ENCODE data around the gene SMYD3.
"Not testable (repeated sequence)": the region's sequence is repeated elsewhere in the genome, so short reads cannot be mapped to it uniquely, and the experiment has no call there.

SMYD3 gene

DNA sequence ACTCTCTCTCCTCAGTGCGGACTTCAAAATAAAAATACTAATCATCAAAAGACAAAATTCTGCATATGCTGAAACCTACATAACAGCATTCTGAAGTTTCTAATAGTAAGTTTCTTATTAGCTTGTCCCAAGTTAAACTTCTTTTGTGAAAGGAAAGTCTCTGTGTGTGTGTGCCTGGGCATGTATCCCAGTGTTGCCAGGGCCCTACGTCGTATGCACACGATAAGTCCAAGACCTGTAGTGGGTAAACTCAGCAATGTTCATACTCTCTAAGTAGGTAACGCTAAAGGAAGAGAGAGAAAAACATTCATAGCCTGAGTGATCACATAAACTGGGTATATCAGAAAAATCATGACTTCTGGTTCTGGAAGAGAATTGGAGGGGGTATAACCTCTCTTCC is 465.7 kb downstream of the SMYD3 start:
- no peak for DNase-seq

DNA sequence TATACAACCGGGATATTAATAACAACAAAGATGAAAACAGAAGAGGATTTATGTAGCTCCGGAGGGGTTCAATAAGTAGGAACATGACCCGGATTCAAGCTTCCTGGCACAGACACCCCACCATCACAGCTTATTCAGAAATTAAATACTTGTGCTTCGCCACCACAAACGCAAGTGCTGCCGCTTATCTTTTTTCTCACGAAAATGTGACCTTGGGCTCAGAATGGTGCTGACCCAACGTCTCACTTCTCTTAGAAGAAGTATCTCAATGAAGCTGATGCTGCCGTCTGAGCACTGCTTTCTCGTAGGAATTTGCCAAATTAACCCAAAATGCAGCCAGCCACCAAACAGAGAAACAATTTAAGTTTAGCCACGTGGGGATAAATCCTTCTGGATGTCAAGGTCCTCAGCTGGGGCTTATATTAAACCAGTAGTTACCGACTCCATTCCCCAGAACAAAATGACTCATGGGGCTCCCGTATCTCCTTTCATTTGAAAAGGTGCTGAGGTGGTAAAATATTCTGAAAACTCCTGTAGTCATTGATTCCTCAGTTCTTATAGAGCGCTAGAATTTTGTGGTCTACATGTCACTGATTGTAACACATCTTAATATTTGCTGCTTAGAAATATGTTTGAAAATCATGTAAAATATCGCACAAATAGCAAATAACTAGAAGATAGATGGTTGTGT is 466.7 kb downstream of the SMYD3 start:
- no peak for DNase-seq

GRCh38 chr1:246039584-246039983 is 467.5 kb downstream of the SMYD3 start:
- no peak for DNase-seq

DNA sequence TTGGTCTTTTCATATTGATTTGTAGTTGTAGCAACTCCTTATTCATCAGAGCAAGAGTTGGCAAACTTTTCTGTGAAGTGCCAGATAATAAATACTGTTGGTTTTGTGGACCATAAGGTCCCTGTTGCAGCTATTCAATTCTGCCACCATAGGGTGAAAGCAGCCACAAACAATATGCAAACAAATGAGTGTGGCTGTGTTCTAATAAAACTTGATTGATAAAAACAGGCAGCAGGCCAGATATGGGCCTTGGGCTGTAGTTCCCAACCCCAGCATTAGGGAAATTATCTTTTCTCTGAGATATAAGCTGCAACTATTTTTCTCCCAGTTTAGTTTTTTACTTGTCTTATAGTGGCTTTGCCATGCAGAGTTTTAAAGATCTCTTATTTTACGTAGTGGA is 469.2 kb downstream of the SMYD3 start:
- no peak for DNase-seq

- DNase-seq, result no peak
These were observed 470.9 kb downstream of the SMYD3 start for GRCh38 chr1:246036175-246036574.

DNA sequence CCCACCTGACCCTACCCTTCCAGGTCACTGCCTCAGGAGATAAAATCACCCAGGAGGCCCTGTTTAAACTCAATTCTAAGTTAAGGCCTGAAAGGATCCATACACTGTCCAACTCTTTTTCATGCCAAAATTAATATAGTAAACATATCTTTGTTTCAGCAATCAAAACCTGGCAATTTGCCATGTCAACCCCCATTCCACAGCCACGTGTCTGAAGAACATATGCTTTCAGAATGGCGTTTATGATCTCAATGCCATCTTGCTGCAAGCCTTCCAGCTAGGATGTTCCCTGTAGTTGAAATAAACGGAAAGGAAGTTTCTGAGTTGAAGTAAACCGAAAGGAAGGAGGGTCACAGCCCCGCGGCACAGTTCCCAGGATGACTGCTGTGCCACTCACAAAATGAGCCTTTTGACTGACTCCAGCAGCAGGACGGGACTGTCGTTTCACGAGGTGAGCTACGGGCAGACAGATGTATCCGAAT is 472.0 kb downstream of the SMYD3 start:
- DNase-seq, result no peak

DNA sequence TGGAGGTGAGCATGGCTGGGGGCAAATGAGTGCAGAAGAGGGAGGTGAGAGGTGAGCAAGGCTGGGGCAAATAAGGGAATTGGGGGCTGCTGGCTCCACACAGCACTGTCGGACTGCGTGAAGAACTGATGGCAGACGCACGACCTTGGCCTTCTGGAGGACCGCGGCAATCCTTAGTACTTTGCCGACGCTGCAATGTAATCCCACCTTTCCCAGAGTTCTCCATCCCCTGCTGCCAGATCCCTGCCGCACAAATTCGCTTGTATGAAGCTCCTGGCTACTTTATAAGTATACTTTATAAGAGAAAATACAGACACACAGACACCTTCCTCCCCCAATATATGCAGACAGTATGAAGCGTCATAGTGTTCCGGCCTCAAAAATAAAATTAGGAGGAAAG is 472.4 kb downstream of the SMYD3 start:
- DNase-seq, result no peak

DNA sequence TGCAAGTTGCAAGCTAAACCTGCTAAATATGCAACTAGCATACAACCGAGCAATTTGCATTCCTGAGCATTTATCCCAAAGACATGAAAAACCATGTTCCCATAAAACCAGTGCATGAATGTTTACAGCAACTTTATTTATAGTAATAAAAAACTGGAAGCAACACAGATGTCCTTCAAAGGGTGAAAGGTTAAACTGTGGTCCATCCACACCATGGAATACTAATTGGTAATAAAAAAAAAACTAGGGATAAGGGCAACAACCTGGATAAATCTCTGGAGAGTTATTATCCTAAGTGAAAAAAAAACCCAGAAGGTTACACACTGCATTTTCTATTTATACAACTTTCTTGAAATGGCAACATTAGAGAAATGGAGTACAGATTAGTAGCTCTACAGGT is 474.1 kb downstream of the SMYD3 start:
- DNase-seq, result no peak

- DNase-seq, result no peak
These were observed 475.0 kb downstream of the SMYD3 start for GRCh38 chr1:246032031-246032551.

DNA sequence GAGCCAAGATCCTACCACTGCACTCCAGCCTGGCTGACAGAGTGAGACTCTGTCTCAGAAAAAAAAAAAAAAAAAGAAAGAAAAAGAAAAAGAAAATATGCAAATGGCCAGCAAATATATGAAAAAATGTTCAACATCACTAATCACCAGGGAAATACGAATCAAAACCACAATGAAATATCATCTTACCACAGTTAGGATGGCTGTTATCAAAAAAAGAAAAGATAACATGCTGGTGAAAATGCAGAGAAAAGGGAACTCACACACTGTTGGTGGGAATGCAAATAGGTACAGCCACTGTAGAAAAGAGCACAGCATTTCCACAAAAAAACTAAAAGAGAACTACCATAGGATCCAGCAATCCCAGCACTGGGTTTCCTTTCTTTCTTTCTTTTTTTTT is 477.5 kb downstream of the SMYD3 start:
- DNase-seq, result no peak

DNA sequence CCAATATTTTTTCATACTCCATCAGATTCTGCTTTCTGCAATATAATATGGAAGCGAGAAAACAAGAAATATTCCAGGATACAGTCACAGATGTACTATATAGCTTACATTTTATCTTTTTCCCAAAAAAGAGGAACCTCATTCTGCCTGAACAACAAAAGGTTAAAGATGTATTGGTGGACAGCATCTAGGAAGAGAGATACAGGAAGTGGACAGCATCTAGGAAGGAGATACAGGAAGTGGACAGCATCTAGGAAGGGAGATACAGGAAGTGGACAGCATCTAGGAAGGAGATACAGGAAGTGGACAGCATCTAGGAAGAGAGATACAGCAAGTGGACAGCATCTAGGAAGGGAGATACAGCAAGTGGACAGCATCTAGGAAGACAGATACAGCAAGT is 483.0 kb downstream of the SMYD3 start:
- DNase-seq, result not testable (repeated sequence)

GRCh38 chr1:246020211-246020954 is 486.7 kb downstream of the SMYD3 start:
- no peak for DNase-seq

GRCh38 chr1:246018146-246018545 is 488.9 kb downstream of the SMYD3 start:
- no peak for DNase-seq

GRCh38 chr1:246012341-246012740 is 494.7 kb downstream of the SMYD3 start:
- peak; percentile 34 for DNase-seq

DNA sequence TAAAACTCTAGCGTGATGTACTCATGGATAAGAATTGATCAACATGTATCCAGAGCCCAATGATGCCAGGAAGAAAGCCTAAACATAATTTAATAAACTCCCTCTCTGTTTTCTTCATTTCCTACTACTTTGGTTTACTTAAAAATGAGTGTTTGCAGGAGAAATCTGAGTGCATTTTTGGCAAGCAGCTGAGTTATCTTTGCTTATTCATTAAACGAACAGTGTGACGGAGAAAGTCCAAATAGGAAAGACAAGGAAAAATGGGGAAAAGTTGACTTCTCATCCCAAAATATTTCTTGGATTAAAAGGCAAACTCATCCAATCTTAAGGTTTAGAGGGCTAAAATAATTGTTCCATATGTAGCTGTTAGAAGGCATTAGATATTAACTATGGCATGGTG is 496.7 kb downstream of the SMYD3 start:
- DNase-seq, result no peak

GRCh38 chr1:246008363-246008831 is 498.7 kb downstream of the SMYD3 start:
- no peak for DNase-seq

DNA sequence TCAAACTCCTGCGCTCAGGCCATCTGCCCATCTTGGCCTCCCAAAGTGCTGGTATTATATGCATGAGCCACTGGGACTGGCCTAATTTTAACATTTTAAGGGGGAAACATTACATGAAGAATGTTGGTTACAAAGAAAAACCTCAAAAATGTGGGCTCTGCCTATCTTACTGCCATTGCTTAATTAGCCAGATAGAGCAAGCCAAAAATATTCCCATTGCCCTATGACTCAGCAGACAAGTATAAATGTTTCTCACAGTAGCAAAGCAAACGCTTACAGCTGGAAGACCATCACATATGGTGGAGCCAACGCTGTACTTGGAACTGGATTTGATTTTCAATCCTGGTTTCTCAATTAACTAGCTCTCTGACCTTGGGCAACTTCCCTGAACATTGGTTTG is 502.0 kb downstream of the SMYD3 start:
- no peak for DNase-seq

GRCh38 chr1:246004301-246004700 is 502.8 kb downstream of the SMYD3 start:
- DNase-seq, result no peak

GRCh38 chr1:246003442-246003730 is 503.7 kb downstream of the SMYD3 start:
- no peak for DNase-seq

DNA sequence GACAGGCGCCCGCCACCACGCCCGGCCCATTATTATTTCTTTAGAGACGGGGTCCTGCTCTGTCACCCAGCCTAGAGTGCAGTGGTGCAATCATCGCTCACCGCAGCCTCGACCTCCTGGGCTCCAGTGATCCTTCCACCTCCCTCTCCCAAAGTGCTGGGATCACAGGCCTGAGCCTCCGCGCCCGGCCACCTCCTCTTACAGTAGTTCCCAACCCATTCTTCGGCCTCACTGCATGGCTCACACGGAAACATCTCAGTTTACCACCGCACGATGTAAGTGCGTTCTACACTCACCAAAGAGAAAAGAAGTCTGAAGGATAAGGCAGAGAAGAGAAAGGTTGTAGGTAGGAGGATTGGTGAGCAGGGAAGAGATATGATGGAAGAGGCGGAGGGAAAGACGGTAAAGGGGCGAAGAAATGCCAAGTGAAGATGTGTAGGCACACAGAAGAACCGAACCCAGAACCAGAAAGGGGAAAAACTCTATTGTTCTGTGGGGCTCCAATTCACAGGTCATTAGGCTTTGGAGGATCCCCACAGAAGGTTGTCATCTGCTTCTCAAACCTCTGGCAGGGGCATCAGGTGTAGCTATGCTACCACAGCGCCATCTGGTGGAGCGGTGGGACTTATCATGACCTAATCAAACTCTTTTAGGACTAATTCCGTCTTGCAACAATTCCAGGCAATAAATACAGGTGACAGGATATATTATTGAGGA is 504.2 kb downstream of the SMYD3 start:
- DNase-seq, result peak; percentile 74

- DNase-seq, result no peak
These were observed 505.2 kb downstream of the SMYD3 start for GRCh38 chr1:246001837-246002230.

DNA sequence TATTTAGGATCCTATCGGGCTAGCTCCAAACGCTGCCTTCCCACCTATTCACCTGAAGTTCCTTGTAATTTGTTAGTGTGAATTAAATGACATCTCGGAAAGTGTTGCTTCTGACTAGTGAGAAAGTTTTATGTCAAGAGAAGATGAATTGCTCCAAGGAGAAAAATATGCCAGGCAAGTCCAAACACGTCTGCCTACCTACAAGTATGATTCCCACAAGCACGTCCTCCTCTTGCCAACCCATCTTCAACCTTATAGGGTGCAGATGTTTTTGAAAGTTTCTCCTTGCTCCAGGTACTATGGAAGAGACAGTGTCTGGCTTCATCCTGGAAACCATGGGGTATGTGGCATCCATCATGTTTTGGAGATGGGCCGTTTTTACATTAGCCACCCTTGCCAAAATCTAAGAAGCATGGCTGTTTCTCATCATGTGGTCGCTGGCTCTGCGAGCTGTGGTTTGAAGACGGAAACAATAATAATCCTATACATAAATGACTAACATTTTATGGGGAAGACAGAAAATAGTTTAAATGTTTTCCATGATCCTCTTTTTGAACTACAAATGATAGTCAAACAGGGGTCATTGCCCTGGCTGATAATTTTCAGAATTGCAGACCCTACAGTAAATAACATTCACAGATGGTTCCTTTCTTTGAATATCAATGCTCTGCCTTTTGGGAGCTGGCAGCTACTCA is 505.8 kb downstream of the SMYD3 start:
- no peak for DNase-seq

DNA sequence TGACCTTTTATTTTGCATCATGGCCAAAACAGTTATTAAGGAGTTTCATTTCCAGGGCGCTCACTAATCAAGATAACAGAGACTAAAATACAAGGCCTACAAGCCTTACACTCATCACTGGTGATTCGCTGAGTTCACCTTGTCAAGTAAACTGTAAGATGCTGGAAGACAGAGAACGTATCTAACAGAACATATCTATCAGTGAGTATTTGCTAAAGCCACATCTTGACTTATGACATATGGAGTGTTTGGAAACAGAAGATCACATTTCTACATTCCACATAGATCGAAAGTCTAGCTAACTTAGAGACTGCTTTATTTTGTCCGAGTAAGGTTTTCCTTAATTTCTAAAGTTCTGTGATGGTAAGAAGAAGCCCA is 506.5 kb downstream of the SMYD3 start:
- DNase-seq, result no peak

Data from NCI-H345 (cell line).